Nephron (organoid): ENCODE measurements around the gene PDE4C.

Experiments
- H3K27ac Mint-ChIP-seq, 3 experiments: 2 replicates each; pipeline ENCODE4 v1.8.0; 2020; ENCODE audit warnings: mixed read lengths in 3 of 3, mild to moderate bottlenecking in 2 of 3, moderate library complexity in 1 of 3
- H3K27me3 Mint-ChIP-seq: 2 replicates; pipeline ENCODE4 v1.8.0; 2021; ENCODE audit warnings: low read depth, mild to moderate bottlenecking, moderate library complexity, mixed read lengths
- H3K36me3 Mint-ChIP-seq: 2 replicates; pipeline ENCODE4 v1.8.0; 2020; ENCODE audit warnings: low read depth, mixed read lengths
- H3K4me1 Mint-ChIP-seq: 2 replicates; pipeline ENCODE4 v1.8.0; 2020; ENCODE audit warnings: mixed read lengths
- H3K4me3 Mint-ChIP-seq, 3 experiments: 2 replicates each; pipeline ENCODE4 v1.8.0; 2020; ENCODE audit warnings: mild to moderate bottlenecking in 3 of 3, mixed read lengths in 3 of 3, moderate library complexity in 2 of 3
- H3K9me3 Mint-ChIP-seq: 2 replicates; pipeline ENCODE4 v1.8.0; 2020; ENCODE audit warnings: mixed read lengths
- CTCF ChIP-seq, 3 experiments: fragments of 200-600 bp; sonication (generic); IDR thresholded peaks; one replicate each; pipeline ENCODE4 v1.5.0; 2021; ENCODE audit warnings: antibody characterized with exemption in 3 of 3; ENCODE audit not compliant: unreplicated experiment in 3 of 3

Gene PDE4C

GRCh38 chr19:18206018-18206417 is 20.2 kb downstream of the PDE4C start:
- Mint-ChIP-seq H3K27me3 (peaks cover 13% of the 10 kb centered on the region), H3K27ac (peak overlapping the region; percentile 90 to 98 (median 94)), H3K4me1 (peaks cover 26% of the 10 kb centered on the region), H3K4me3 (peak overlapping the region; percentile 87 to 91 (median 88)), H3K9me3 (no peaks in the 10 kb centered on the region), H3K36me3 (no peaks in the 10 kb centered on the region)
- TF ChIP-seq CTCF (IDR thresholded peaks at IDR 0.05; ENCODE audit: unreplicated experiment in 3 of 3), result no peak

DNA sequence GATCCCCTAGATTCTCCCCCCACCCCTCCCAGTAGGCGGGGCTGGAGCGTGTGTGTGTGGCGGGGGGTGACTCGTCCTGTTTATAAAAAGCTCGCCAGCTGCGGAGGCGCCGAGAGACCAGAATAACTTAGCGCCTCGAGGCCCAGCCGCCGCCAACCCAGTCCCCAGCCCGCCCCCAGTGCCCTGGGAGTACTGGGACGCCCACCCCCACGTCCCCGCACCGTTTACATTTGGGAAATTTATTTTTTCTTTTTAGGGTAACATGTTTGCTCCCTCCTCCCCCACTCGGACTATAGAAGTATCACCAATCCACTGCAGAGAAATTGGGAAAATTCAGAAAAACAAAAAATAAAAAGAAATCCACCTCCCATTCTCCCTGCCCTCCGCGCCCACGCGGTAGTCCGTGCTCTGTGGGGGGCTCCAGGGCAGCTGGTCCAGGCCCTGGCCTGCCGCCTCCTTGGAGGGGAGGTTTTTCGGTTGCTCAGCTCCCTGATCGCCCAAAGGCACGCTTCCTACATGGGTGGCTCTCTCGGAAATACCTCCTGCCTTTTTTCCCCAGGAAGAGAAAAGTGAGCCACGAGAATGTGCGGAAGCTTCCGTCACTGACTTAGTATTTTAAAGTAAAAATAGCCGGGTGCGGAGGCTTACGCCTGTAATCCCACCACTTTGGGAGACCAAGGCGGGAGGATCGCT is 20.9 kb downstream of the PDE4C start:
- Mint-ChIP-seq H3K4me3 (peak overlapping the region; percentile 87 to 91 (median 88)), H3K4me1 (peaks cover 26% of the 10 kb centered on the region), H3K9me3 (no peaks in the 10 kb centered on the region), H3K36me3 (peaks cover under 1% of the 10 kb centered on the region), H3K27me3 (peaks cover 11% of the 10 kb centered on the region), H3K27ac (peak overlapping the region; percentile 90 to 98 (median 94))
- no peak for TF ChIP-seq CTCF (IDR thresholded peaks at IDR 0.05; ENCODE audit: unreplicated experiment in 3 of 3)

GRCh38 chr19:18204394-18205199 is 21.6 kb downstream of the PDE4C start:
- H3K27me3 Mint-ChIP-seq, result peaks cover 7% of the 10 kb centered on the region
- H3K4me1 Mint-ChIP-seq, result peaks cover 26% of the 10 kb centered on the region
- peak overlapping the region; percentile 87 to 91 (median 88) for H3K4me3 Mint-ChIP-seq
- TF ChIP-seq CTCF (IDR thresholded peaks at IDR 0.05; ENCODE audit: unreplicated experiment in 3 of 3), result no peak
- peak overlapping the region; percentile 90 to 98 (median 94) for H3K27ac Mint-ChIP-seq
- H3K9me3 Mint-ChIP-seq, result no peaks in the 10 kb centered on the region
- peaks cover 5% of the 10 kb centered on the region for H3K36me3 Mint-ChIP-seq

DNA sequence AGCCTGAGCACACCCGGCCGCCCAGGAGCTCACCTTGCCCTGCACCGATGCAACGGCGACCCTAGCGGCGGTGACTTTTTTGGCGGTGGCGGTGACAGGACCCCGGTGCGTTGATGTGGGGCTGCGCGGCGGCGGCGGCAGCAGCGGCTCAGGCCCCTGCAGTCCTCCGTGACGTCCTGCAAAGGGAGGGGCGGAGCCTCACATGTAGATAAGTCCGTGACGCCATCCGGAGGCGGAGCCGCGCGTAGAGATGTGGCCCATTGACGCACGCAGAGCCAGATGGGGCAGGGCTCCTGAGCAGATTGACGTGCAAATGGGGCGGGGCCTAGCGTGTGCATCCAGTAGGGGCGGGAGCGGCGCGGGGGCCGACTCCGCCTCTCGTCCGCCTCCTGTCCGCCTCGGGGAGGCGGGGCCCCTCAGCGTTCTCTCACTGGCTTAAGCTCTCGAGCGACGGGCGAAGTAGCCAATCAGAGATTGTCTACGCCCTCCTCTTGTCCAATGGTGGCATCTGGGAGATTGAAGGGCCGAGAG is 22.3 kb downstream of the PDE4C start, which contains the start of gene RAB3A:
Gene RAB3A (minus strand): TSS at position 180 of the 531 bp plus-strand sequence. CDS start 1,302 bp downstream, outside the sequence.
- Mint-ChIP-seq H3K9me3 (no peaks in the 10 kb centered on the region), H3K36me3 (peaks cover 5% of the 10 kb centered on the region), H3K27me3 (peaks cover 7% of the 10 kb centered on the region), H3K4me1 (peaks cover 26% of the 10 kb centered on the region), H3K4me3 (peak within 1 kb of the TSS; percentile 87 to 91 (median 88)), H3K27ac (peak within 1 kb of the TSS; percentile 90 to 98 (median 94))
- no peak for TF ChIP-seq CTCF (IDR thresholded peaks at IDR 0.05; ENCODE audit: unreplicated experiment in 3 of 3)

DNA sequence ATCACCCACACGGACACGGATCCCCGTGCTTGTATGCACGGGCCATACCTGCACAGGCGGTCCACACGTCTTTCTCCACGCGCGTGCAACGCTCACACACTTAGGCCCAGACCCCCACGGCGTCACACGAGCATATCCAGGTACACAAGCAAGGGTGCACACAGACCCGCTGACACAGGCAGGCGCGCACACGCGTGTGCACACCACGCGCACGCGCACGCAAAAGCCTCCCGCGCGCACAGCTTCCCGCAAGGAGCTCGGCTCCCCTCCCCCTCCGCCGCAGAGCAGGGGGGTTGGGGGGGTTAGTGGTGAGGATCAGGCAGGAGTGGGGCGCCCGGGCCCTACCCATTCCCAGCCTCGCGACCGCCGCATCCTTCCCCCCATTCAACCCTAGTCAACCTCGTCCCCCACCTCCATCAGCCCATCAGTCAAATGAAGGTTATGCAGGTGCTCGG is 22.8 kb downstream of the PDE4C start:
- peak overlapping the region; percentile 33 to 47 (median 39) for H3K27ac Mint-ChIP-seq
- no peaks in the 10 kb centered on the region for H3K9me3 Mint-ChIP-seq
- H3K4me3 Mint-ChIP-seq, result peak overlapping the region; percentile 87 to 91 (median 88)
- peaks cover 7% of the 10 kb centered on the region for H3K27me3 Mint-ChIP-seq
- TF ChIP-seq CTCF (IDR thresholded peaks at IDR 0.05; ENCODE audit: unreplicated experiment in 3 of 3), result no peak
- peaks cover 26% of the 10 kb centered on the region for H3K4me1 Mint-ChIP-seq
- peaks cover 9% of the 10 kb centered on the region for H3K36me3 Mint-ChIP-seq
